Measurements from ENCODE around the gene SUZ12.
A peak's percentile ranks its signal among the peaks of the same experiment; 100 is the strongest.

The SUZ12 gene

DNA sequence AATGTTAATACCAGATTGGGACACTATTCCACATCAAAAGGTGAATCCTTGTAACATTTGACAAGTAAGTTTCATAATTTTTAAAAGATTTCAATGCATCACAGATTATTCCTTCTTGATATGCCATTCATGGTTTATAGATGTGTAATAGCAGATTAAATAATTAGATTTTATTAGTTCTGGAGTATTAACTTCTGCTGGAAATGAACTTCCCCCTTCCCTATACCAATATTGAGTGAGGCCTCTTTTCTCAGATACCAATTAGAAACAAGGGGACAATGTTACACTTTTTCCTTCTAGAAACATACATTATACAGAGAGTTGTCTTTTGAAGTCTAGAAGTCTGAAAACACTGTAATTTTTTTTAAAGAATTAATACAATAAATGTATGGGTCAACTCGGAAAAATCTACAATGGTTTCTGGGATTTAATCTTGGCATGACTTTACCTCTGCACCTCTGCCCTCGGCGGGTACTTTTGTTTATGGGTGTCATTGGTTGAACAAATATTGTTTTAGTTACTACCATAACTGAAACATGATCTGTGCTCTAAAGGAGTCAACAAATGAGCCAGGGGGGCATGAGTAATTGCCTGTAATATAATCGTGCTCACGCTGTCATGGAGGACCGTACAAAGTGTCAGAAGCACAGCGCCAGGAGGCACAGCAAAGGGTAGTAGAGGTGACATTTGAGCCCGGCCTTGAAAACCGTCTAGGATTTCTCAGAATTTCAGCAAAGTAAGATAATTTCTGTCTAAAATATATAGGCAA, 78.6 kb downstream of the SUZ12 start (continued):
- TF ChIP-seq, protein P1, sequence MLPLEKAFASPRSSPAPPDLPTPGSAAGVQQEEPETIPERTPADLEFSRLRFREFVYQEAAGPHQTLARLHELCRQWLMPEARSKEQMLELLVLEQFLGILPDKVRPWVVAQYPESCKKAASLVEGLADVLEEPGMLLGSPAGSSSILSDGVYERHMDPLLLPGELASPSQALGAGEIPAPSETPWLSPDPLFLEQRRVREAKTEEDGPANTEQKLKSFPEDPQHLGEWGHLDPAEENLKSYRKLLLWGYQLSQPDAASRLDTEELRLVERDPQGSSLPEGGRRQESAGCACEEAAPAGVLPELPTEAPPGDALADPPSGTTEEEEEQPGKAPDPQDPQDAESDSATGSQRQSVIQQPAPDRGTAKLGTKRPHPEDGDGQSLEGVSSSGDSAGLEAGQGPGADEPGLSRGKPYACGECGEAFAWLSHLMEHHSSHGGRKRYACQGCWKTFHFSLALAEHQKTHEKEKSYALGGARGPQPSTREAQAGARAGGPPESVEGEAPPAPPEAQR (tag by site-specific recombination; IDR thresholded peaks at IDR 0.05): no peak
- TF ChIP-seq ZNF624 (tag by site-specific recombination; IDR thresholded peaks at IDR 0.05): no peak
- TF ChIP-seq ZNF214 (tag by site-specific recombination; IDR thresholded peaks at IDR 0.05; ENCODE audit: borderline replicate concordance): no peak
- no peak for TF ChIP-seq ZFP41 (tag by site-specific recombination; IDR thresholded peaks at IDR 0.05; ENCODE audit: borderline replicate concordance)
- TF ChIP-seq ZNF580 (tag by site-specific recombination; IDR thresholded peaks at IDR 0.05): peak; percentile 85
- TF ChIP-seq SP7 (tag by site-specific recombination; IDR thresholded peaks at IDR 0.05): peak; percentile 89
- TF ChIP-seq ZNF202 (tag by site-specific recombination; IDR thresholded peaks at IDR 0.05; ENCODE audit: borderline replicate concordance): no peak
- no peak for TF ChIP-seq ZNF132 (tag by site-specific recombination; IDR thresholded peaks at IDR 0.05; ENCODE audit: borderline replicate concordance)
- TF ChIP-seq, protein P2, sequence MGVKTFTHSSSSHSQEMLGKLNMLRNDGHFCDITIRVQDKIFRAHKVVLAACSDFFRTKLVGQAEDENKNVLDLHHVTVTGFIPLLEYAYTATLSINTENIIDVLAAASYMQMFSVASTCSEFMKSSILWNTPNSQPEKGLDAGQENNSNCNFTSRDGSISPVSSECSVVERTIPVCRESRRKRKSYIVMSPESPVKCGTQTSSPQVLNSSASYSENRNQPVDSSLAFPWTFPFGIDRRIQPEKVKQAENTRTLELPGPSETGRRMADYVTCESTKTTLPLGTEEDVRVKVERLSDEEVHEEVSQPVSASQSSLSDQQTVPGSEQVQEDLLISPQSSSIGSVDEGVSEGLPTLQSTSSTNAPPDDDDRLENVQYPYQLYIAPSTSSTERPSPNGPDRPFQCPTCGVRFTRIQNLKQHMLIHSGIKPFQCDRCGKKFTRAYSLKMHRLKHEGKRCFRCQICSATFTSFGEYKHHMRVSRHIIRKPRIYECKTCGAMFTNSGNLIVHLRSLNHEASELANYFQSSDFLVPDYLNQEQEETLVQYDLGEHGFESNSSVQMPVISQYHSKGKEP (tag by site-specific recombination; IDR thresholded peaks at IDR 0.05): no peak; the same call in 1 of the 2 replicates
- peak; percentile 86 for TF ChIP-seq ZSCAN30 (tag by site-specific recombination; IDR thresholded peaks at IDR 0.05)
- no peak for TF ChIP-seq REPIN1 (tag by site-specific recombination; IDR thresholded peaks at IDR 0.05; ENCODE audit: low read depth)
- no peak for TF ChIP-seq ZNF670 (tag by site-specific recombination; IDR thresholded peaks at IDR 0.05; ENCODE audit: low read depth)
- TF ChIP-seq ZNF184 (tag by site-specific recombination; IDR thresholded peaks at IDR 0.05): no peak
- peak; percentile 55 for TF ChIP-seq PRDM10 (tag by site-specific recombination; IDR thresholded peaks at IDR 0.05)
- TF ChIP-seq ZNF488 (tag by site-specific recombination; IDR thresholded peaks at IDR 0.05): no peak
- no peak for TF ChIP-seq ZFP37 (tag by site-specific recombination; IDR thresholded peaks at IDR 0.05)
- TF ChIP-seq ZNF776 (tag by site-specific recombination; IDR thresholded peaks at IDR 0.05; ENCODE audit: borderline replicate concordance): no peak
- TF ChIP-seq ZNF514 (tag by site-specific recombination; IDR thresholded peaks at IDR 0.05): no peak
- no peak for TF ChIP-seq ZNF555 (tag by site-specific recombination; conservative IDR thresholded peaks at IDR 0.05)
- TF ChIP-seq ZNF747 (tag by site-specific recombination; IDR thresholded peaks at IDR 0.05): no peak
- TF ChIP-seq, protein P3, sequence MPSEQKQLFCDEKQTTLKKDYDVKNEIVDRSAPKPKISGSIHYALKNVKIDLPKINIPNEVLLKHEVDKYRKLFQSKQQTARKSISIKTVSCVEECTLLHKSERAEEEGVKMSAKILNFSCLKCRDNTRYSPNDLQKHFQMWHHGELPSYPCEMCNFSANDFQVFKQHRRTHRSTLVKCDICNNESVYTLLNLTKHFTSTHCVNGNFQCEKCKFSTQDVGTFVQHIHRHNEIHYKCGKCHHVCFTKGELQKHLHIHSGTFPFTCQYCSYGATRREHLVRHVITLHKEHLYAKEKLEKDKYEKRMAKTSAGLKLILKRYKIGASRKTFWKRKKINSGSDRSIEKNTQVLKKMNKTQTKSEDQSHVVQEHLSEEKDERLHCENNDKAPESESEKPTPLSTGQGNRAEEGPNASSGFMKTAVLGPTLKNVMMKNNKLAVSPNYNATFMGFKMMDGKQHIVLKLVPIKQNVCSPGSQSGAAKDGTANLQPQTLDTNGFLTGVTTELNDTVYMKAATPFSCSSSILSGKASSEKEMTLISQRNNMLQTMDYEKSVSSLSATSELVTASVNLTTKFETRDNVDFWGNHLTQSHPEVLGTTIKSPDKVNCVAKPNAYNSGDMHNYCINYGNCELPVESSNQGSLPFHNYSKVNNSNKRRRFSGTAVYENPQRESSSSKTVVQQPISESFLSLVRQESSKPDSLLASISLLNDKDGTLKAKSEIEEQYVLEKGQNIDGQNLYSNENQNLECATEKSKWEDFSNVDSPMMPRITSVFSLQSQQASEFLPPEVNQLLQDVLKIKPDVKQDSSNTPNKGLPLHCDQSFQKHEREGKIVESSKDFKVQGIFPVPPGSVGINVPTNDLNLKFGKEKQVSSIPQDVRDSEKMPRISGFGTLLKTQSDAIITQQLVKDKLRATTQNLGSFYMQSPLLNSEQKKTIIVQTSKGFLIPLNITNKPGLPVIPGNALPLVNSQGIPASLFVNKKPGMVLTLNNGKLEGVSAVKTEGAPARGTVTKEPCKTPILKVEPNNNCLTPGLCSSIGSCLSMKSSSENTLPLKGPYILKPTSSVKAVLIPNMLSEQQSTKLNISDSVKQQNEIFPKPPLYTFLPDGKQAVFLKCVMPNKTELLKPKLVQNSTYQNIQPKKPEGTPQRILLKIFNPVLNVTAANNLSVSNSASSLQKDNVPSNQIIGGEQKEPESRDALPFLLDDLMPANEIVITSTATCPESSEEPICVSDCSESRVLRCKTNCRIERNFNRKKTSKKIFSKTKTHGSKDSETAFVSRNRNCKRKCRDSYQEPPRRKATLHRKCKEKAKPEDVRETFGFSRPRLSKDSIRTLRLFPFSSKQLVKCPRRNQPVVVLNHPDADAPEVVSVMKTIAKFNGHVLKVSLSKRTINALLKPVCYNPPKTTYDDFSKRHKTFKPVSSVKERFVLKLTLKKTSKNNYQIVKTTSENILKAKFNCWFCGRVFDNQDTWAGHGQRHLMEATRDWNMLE (tag by site-specific recombination; conservative IDR thresholded peaks at IDR 0.05; ENCODE audit: low read depth): no peak
- TF ChIP-seq, protein P4, sequence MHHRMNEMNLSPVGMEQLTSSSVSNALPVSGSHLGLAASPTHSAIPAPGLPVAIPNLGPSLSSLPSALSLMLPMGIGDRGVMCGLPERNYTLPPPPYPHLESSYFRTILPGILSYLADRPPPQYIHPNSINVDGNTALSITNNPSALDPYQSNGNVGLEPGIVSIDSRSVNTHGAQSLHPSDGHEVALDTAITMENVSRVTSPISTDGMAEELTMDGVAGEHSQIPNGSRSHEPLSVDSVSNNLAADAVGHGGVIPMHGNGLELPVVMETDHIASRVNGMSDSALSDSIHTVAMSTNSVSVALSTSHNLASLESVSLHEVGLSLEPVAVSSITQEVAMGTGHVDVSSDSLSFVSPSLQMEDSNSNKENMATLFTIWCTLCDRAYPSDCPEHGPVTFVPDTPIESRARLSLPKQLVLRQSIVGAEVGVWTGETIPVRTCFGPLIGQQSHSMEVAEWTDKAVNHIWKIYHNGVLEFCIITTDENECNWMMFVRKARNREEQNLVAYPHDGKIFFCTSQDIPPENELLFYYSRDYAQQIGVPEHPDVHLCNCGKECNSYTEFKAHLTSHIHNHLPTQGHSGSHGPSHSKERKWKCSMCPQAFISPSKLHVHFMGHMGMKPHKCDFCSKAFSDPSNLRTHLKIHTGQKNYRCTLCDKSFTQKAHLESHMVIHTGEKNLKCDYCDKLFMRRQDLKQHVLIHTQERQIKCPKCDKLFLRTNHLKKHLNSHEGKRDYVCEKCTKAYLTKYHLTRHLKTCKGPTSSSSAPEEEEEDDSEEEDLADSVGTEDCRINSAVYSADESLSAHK (tag by site-specific recombination; IDR thresholded peaks at IDR 0.05): peak; percentile 67; the same call in 1 of the 2 replicates
- TF ChIP-seq ZNF549 (tag by site-specific recombination; IDR thresholded peaks at IDR 0.05): no peak
